Stomach (tissue), 9 donors: Measurements from ENCODE around the gene C10orf71. TPM values are rescaled to one million over a fixed set of nuclear protein-coding genes. Genes with fewer than 3 reads are reported as not detected.

Source experiments
- DNase-seq, 2 donors: peaks; one replicate each; pipeline versions ENCODE4 v3.0.0 to v3.0.0-alpha.2; 2013 to 2019
- H3K27ac ChIP-seq, 5 donors: fragments of 200-600 bp in 4 of 5; sonication (generic) in 4 of 5; one replicate each; pipeline ENCODE4 v1.5.1; 2013 to 2019; ENCODE audit warnings: mild to moderate bottlenecking in 1 of 5, moderate library complexity in 1 of 5
- H3K27me3 ChIP-seq, 3 donors: fragments of 200-600 bp; sonication (generic); one replicate each; pipeline ENCODE4 v1.5.1; 2017 to 2019; ENCODE audit warnings: mixed run types in 1 of 3
- H3K36me3 ChIP-seq, 4 donors: fragments of 200-600 bp; sonication (generic); 1 replicate in 3 of 4; 2 replicates in 1 of 4; pipeline ENCODE4 v1.5.1; 2016 to 2019
- H3K4me1 ChIP-seq, 4 donors: fragments of 200-600 bp; sonication (generic); one replicate each; pipeline ENCODE4 v1.5.1; 2016 to 2019
- H3K4me3 ChIP-seq, 4 donors: fragments of 200-600 bp; sonication (generic) in 3 of 4; one replicate each; pipeline ENCODE4 v1.5.1; 2016 to 2019; ENCODE audit warnings: mild to moderate bottlenecking in 1 of 4
- H3K9me3 ChIP-seq, 4 donors: fragments of 200-600 bp; sonication (generic); one replicate each; pipeline ENCODE4 v1.5.1; 2016 to 2019
- CTCF ChIP-seq, 7 experiments: fragments of 450-650 bp in 4 of 7; fragments of 200-600 bp in 3 of 7; sonication (generic) in 3 of 7; IDR thresholded peaks; one replicate each; pipeline ENCODE4 v1.5.1; 2016 to 2019; ENCODE audit warnings: antibody characterized with exemption in 7 of 7, control low read depth in 2 of 7, mild to moderate bottlenecking in 1 of 7
- EP300 ChIP-seq: sonication (generic); formaldehyde crosslinking; IDR thresholded peaks from one replicate; pipeline ENCODE4 v1.6.1; 2017; ENCODE audit warnings: antibody characterized with exemption
- POLR2A ChIP-seq, 4 donors: fragments of 450-650 bp; IDR thresholded peaks; one replicate each; pipeline ENCODE4 v1.6.1; 2016; ENCODE audit warnings: antibody characterized with exemption in 4 of 4, control low read depth in 2 of 4, mild to moderate bottlenecking in 1 of 4, moderate library complexity in 1 of 4
- POLR2AphosphoS5 ChIP-seq, 3 donors: sonication (generic); formaldehyde crosslinking; IDR thresholded peaks; one replicate each; pipeline ENCODE4 v1.6.1; 2016; ENCODE audit warnings: antibody characterized with exemption in 3 of 3
- WGBS, 5 donors: extraction: QIAGEN DNeasy Blood & Tissue Kit in 3 of 5; methylation state at CpG; one replicate each; pipeline versions ENCODE4 v1.1.5 to v1.1.7; 2013 to 2018; 5-methylcytosine and 5-hydroxymethylcytosine counted together
- intact Hi-C: fragments of 100-400 bp; cut with DNase I; formaldehyde crosslinking; loops from one replicate; pipeline ENCODE4 v1.15.1; 2023; ENCODE audit warnings: low total_unique reads
- polyA plus RNA-seq, 3 donors: library from polyadenylated mRNA; stranded (reverse); fragments of 200-250 nt; gene quantifications; one replicate each; pipeline ENCODE4 v1.2.3, GENCODE V29; 2013
- total RNA-seq, 5 donors: library from RNA; depleted of rRNA; stranded (reverse); fragments of >200 nt; gene quantifications; one replicate each; pipeline versions ENCODE4 v1.1.0 to v1.2.3, GENCODE V29; 2014 to 2016
- donor health status: healthy with polysubstance abuse.
- donor health status: Bipolar disorder and iron deficiency.
- donor health status: healthy.

Gene C10orf71
- total and polyA plus RNA-seq, 8 donors, result 0.18 TPM; not detected in 7

DNA sequence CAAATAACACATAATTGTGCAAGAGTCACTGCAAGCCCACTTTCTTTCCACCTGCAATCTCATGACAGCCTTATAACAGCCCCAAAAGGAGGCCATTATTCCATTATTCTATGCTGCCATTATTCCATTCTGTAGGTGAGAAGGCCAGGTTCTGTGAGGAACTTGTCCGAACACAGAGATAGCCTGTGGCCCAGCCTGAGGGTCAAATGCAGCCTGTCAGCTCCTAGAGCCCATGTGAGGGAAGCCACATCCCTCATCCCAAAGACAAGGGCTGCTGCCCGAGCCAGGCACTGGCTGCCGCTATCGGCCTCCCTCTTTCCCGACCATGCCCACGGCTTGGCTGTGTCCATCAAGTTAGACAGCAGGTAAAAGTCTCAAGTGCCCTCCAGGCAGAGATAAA is 24.1 kb upstream of the C10orf71 start:
- no peaks in the 10 kb centered on the region for H3K36me3 ChIP-seq
- no peak for DNase-seq
- WGBS, 5 donors, result 57 to 79% (median 71%) methylated on average over 6 of the region's 6 CpGs
- TF ChIP-seq POLR2AphosphoS5 (IDR thresholded peaks at IDR 0.05), result no peak
- no peak for TF ChIP-seq EP300
- TF ChIP-seq CTCF (IDR thresholded peaks at IDR 0.05), result no peak
- no peak for TF ChIP-seq POLR2A (IDR thresholded peaks at IDR 0.05)
- no peak overlapping the region for H3K4me3 ChIP-seq
- peaks cover 0 to 10% (median 0%) of the 10 kb centered on the region in 3 donors for H3K27me3 ChIP-seq
- H3K9me3 ChIP-seq, result no peaks in the 10 kb centered on the region
- H3K4me1 ChIP-seq, result no peaks in the 10 kb centered on the region
- intact Hi-C loops, result no loop called here
- H3K27ac ChIP-seq, result no peak overlapping the region

DNA sequence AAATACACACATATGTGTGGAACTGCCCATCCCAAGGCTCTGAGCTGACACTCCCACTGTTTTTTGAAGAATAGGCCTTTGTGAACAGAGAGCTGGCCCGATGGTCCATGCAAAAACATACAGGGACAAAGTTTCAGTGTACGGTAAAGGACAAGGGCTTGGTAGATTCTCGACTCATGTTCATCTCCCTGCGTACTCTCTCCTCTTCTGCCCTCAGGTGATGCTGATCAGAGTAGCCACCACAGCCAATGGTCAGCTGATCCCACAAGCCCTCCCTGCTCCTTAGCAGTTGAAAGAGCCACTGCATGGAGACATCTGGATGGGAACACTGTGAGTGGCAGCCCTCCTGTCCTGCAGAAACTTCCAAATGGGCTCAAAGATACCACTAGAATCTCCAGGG is 23.1 kb upstream of the C10orf71 start:
- intact Hi-C loops, result no loop called here
- Histone ChIP-seq H3K4me3 (no peak overlapping the region), H3K9me3 (no peaks in the 10 kb centered on the region), H3K36me3 (no peaks in the 10 kb centered on the region), H3K4me1 (no peaks in the 10 kb centered on the region), H3K27me3 (peaks cover 0 to 10% (median 0%) of the 10 kb centered on the region in 3 donors), H3K27ac (no peak overlapping the region)
- TF ChIP-seq EP300 (no peak), POLR2A (IDR thresholded peaks at IDR 0.05) (no peak), POLR2AphosphoS5 (IDR thresholded peaks at IDR 0.05) (no peak)
- 82 to 93% (median 93%) methylated on average over 4 of the region's 4 CpGs for WGBS, 5 donors
- DNase-seq, result no peak

DNA sequence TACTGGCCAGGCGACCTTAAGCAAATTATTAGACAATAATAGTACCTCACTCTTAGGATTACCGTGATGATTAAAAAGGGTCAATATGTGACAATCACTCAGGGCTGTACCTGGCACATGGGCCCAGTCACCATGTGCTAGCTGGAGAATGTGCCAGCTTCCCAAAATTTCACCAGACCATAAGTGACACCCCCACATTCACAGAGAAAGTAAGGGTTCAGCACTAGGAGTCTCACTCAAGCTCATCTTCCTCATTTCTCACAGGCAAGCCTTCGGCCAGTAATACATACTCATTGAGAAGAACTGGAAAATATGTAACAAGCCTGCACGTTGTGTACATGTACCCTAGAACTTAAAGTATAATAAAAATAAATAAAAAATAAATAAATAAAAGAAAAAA is 22.4 kb upstream of the C10orf71 start:
- no peak for TF ChIP-seq EP300
- no peak for TF ChIP-seq POLR2A (IDR thresholded peaks at IDR 0.05)
- no peak for TF ChIP-seq CTCF (IDR thresholded peaks at IDR 0.05)
- no peak for TF ChIP-seq POLR2AphosphoS5 (IDR thresholded peaks at IDR 0.05)
- intact Hi-C loops, result no loop called here
- no peaks in the 10 kb centered on the region for H3K4me1 ChIP-seq
- no peaks in the 10 kb centered on the region for H3K9me3 ChIP-seq
- no peak overlapping the region for H3K27ac ChIP-seq
- no peak for DNase-seq
- WGBS, 5 donors, result 88 to 93% (median 90%) methylated on average over 4 of the region's 4 CpGs
- H3K4me3 ChIP-seq, result no peak overlapping the region
- H3K27me3 ChIP-seq, result peaks cover 0 to 14% (median 0%) of the 10 kb centered on the region in 3 donors
- no peaks in the 10 kb centered on the region for H3K36me3 ChIP-seq

- Histone ChIP-seq H3K4me1 (no peaks in the 10 kb centered on the region), H3K27ac (no peak overlapping the region), H3K4me3 (no peak overlapping the region), H3K9me3 (no peaks in the 10 kb centered on the region), H3K36me3 (no peaks in the 10 kb centered on the region), H3K27me3 (peaks cover 0 to 14% (median 0%) of the 10 kb centered on the region in 3 donors)
- 77 to 82% (median 78%) methylated on average over 5 of the region's 5 CpGs; no CpG with 5 or more reads in 1 of the 5 donors for WGBS, 5 donors
- no peak for DNase-seq
- intact Hi-C loops, result no loop called here
- TF ChIP-seq CTCF (IDR thresholded peaks at IDR 0.05) (no peak), POLR2A (IDR thresholded peaks at IDR 0.05) (no peak), POLR2AphosphoS5 (IDR thresholded peaks at IDR 0.05) (no peak), EP300 (no peak)
These were observed 21.0 kb upstream of the C10orf71 start for GRCh38 chr10:49277973-49278372.

GRCh38 chr10:49278497-49278981 is 20.4 kb upstream of the C10orf71 start:
- intact Hi-C loops, result no loop called here
- no peaks in the 10 kb centered on the region for H3K36me3 ChIP-seq
- H3K4me3 ChIP-seq, result no peak overlapping the region
- no peak overlapping the region for H3K27ac ChIP-seq
- no peaks in the 10 kb centered on the region for H3K9me3 ChIP-seq
- H3K4me1 ChIP-seq, result no peaks in the 10 kb centered on the region
- 33 to 63% (median 45%) methylated on average over 6 to 7 of the region's 7 CpGs for WGBS, 5 donors
- peaks cover 0 to 14% (median 0%) of the 10 kb centered on the region in 3 donors for H3K27me3 ChIP-seq
- TF ChIP-seq CTCF (IDR thresholded peaks at IDR 0.05) (no peak), POLR2AphosphoS5 (IDR thresholded peaks at IDR 0.05) (no peak), POLR2A (IDR thresholded peaks at IDR 0.05) (no peak), EP300 (no peak)
- no peak for DNase-seq
